ENCODE data around the gene GLG1.
"Not testable (repeated sequence)": the region's sequence is repeated elsewhere in the genome, so short reads cannot be mapped to it uniquely, and the experiment has no call there.

Gene GLG1

DNA sequence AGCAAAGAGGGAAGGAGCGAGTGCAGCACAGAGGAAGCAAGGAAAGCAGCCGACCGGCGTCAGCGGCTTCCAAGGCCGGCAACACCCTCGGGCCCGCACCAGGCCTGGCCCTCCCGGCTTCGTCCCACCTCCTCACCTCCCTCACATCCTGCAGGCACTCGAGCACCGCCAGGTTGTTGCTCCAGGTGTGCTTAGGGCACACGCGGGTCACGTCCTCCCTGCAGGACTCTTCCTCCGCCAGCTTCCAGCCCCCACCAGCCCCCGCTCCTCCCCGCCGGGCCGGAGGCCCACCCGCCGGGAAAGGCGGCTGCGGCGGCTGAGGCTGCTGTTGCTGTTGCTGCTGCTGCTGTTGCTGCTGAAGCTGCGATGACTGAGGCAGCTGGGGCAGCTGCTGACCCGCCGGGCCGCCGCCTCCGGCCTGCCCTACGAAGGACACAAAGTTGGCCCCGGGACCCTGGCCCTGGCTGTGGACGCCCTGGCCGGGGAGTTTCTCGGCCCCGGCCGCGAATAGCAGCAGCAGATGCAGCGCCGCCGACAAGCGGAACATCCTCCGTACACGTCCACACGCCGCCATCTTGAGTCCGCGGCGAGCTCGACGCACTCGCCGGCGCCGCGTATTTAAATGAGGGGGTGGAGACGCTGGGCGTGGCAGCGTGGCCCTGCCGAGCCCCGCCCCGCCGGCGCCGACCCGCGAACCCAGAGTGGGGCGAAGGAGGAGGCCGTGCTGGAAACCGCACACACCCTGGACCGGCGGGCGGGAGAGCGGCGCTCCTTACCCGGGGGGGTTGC is at the start of gene GLG1:
Gene GLG1, minus strand, starts transcription at position 594 of the 789 bp plus-strand sequence. Its CDS starts 20 bp downstream, at position 574.
- DNase-seq: peak; percentile 18 to 92 (median 82)

GRCh38 chr16:74654536-74655050 is 47.7 kb upstream of the GLG1 start:
- no peak for DNase-seq

- DNase-seq: not testable (repeated sequence)
Measured at GRCh38 chr16:74652883-74653282, 46.0 kb upstream of the GLG1 start.

- DNase-seq: no peak
Measured at GRCh38 chr16:74652249-74652648, 45.3 kb upstream of the GLG1 start.

GRCh38 chr16:74651841-74652240 is 44.9 kb upstream of the GLG1 start:
- DNase-seq: no peak

GRCh38 chr16:74650966-74651567 is 44.2 kb upstream of the GLG1 start:
- no peak for DNase-seq

GRCh38 chr16:74649839-74650504 is 43.1 kb upstream of the GLG1 start:
- no peak for DNase-seq

GRCh38 chr16:74641969-74642368 is 35.1 kb upstream of the GLG1 start:
- no peak for DNase-seq

GRCh38 chr16:74637742-74638453 is 31.0 kb upstream of the GLG1 start:
- no peak for DNase-seq

DNA sequence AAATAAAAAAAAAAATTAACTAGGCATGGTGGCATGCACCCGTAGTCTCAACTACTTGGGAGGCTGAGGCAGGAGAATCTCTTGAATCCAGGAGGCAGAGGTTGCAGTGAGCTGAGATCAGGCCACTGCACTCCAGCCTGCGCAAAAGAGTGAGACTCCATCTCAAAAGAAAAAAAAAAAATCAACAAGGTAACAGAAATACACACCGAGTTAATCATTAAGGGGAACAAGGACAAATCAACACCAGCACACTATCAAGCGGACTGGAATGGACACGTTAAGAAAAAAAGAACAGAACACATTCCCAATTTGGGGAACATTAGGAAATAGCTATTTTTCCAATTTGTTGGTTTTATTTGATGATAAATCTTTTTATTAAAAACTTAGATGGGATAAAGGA is 28.4 kb upstream of the GLG1 start:
- no peak for DNase-seq

GRCh38 chr16:74633686-74634085 is 26.8 kb upstream of the GLG1 start:
- no peak for DNase-seq

DNA sequence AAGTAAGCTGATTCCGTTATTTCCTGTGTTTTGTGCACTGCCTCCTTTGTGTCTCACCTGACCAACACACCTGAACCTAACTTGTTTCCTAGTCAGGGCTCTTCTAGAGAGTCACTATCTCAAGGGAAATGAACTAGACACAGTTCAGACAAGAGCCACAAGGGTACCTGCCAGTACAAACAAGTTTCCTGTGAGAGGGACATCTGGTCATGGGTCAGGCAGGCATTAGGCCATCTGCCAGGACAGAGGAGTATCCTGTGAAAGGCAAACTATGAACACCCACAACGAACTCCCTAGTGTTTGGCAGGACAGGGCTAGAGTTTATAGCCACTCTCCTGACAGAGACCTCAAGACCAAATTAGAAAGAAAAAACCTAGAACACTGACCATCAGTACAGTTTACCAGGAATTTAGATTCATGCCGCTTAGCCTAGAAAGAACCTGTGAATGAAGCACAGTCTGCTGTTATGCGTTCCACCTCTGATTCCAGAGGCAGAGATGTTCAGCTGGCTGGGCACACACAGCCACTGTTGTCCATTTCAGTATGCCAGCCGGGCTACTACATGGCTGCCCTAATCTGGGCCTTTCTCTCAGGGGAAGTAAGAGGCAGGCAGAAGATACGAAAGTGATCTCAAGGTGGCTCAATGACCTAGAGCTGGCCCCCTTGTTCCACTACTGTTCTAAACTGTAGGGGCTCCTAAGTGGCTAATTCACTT is 20.7 kb upstream of the GLG1 start:
- DNase-seq: no peak

- no peak for DNase-seq
Measured at GRCh38 chr16:74626741-74627416, 20.0 kb upstream of the GLG1 start.

- DNase-seq: no peak
Measured at GRCh38 chr16:74625500-74626350, 18.8 kb upstream of the GLG1 start.

DNA sequence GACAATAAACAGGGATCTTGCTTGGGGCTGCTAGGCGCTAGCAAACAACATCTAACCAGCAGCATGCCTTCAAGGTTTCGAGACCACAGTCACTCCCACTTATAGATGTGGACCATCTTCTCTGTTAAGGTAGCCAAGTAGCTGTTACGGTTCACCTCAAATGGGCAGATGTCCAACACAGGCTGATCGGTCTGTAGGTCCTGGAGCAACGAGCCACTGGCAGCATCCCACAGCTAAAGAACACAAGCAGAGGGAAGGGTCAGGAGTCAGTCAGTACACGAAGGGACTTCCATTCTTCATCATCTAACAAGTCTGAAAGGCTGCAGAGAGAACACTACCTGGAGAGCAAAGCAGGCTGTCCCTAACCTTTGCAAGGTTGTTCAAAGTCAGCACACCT is 16.9 kb upstream of the GLG1 start:
- DNase-seq: no peak

DNA sequence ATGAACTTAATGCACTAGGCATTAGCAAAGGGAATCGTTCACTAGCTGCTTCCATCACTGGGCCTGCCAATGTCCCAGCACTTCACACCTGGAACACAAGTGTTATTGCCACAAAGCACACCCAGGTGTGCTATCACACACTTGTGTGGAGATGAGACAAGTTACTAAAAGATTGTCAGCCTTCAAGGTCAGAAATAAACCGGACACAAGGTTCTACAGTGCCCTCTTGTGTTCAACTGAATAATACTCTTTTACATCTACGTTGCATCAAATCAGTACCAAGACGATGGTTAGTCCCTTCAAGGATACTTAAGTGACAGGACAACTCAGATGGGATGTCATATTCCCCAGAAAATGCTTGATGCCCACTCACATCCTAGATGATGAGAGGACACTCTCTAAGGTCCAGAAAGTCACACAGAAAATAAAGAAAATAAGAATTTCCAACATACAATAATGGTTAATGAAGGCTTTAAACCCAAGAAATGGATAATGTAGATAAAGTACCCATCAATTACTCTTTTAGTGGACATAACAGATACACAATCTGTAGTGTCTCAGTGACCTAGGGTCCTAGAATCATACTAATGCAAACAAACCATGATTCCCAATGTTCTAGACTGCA is 16.4 kb upstream of the GLG1 start:
- peak in 5 of 56 donors; percentile 1 to 14 (median 4) for DNase-seq

DNA sequence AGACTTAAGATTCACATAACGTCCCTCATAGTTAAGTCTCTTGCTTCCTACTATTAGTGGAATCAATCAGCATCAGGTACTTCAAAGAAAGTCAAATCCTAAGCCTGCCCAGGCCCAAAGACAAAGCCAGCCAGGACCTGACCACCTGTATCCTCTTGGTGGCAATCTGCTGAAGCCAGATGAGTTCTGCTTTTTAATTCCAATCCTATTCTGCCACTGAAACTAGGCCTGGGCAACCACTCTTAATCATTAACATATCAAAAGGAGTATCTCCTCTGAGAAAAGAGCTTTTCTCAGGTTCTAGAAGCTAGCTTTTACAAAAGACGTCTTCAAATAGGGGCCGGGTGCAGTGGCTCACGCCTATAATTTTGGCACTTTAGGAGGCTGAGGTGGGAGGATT is 15.1 kb upstream of the GLG1 start:
- no peak for DNase-seq

DNA sequence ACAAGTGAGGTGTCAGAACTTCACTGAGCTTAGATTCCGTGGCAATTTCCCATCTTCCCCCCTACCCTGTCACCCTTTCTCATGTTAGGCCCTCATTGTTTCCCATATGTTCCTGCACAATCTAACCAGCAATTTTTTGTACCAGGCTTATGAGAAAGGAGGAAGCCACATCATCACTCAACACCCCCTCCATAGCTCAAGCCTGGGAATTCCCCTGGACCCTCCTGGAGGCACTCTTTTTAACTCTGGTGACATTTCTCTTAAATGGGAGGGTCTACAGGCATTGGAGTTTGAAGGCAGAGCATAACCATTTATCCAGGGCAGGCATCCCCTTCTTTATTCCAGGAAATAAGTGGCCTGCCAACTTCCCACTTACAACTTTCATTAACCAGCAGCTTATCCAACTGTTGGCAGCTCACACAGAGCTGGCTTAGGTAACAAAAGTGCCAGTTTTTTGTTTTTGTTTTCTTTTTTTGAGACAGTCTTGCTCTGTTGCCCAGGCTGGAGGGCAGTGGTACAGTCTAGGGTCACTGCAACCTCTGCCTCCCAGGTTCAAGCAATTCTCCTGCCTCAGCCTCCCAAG is 10.4 kb upstream of the GLG1 start:
- peak in 3 of 56 donors; percentile 3 to 12 (median 5) for DNase-seq
